Activated CD4-positive, CD25-positive, alpha-beta regulatory T cell treated with anti-CD3 and anti-CD28 coated beads, Interleukin-2, amount 50 U/mL, for 16 hours (primary cell): Measurements from ENCODE around the gene USP8.
"Not testable (repeated sequence)": the region's sequence is repeated elsewhere in the genome, so short reads cannot be mapped to it uniquely, and the experiment has no call there.

Experiments
- DNase-seq: peaks from one replicate; pipeline ENCODE4 v3.0.0-alpha.2; 2020; ENCODE audit warnings: low read depth, low spot score

USP8 gene

GRCh38 chr15:50440932-50441331 lies 16.7 kb downstream of the USP8 start:
- no peak for DNase-seq

GRCh38 chr15:50452927-50453326 lies 28.7 kb downstream of the USP8 start:
- no peak for DNase-seq

- DNase-seq, result no peak
Observed at GRCh38 chr15:50458348-50459112, 34.3 kb downstream of the USP8 start.

- DNase-seq, result no peak
Observed at GRCh38 chr15:50463423-50464358, 39.5 kb downstream of the USP8 start.

GRCh38 chr15:50471072-50471471 lies 46.9 kb downstream of the USP8 start:
- DNase-seq, result no peak

- DNase-seq, result no peak
Observed at GRCh38 chr15:50476143-50476542, 51.9 kb downstream of the USP8 start.

GRCh38 chr15:50484781-50485180 lies 60.6 kb downstream of the USP8 start:
- no peak for DNase-seq

GRCh38 chr15:50485389-50485788 lies 61.2 kb downstream of the USP8 start:
- no peak for DNase-seq

GRCh38 chr15:50487287-50487686 lies 63.1 kb downstream of the USP8 start:
- no peak for DNase-seq

GRCh38 chr15:50493625-50494024 lies 69.4 kb downstream of the USP8 start:
- no peak for DNase-seq

- DNase-seq, result not testable (repeated sequence)
Observed at GRCh38 chr15:50494547-50494946, 70.3 kb downstream of the USP8 start.

- DNase-seq, result no peak
Observed at GRCh38 chr15:50496692-50497091, 72.5 kb downstream of the USP8 start.

GRCh38 chr15:50500352-50500751 lies 76.1 kb downstream of the USP8 start:
- DNase-seq, result no peak

GRCh38 chr15:50501815-50502214 lies 77.6 kb downstream of the USP8 start:
- DNase-seq, result no peak

- no peak for DNase-seq
Observed at GRCh38 chr15:50503144-50503543, 78.9 kb downstream of the USP8 start.

- not testable (repeated sequence) for DNase-seq
Observed at GRCh38 chr15:50505656-50506055, 81.5 kb downstream of the USP8 start.

GRCh38 chr15:50506121-50506520 lies 81.9 kb downstream of the USP8 start:
- DNase-seq, result no peak

- no peak for DNase-seq
Observed at GRCh38 chr15:50513001-50513400, 88.8 kb downstream of the USP8 start.

- no peak for DNase-seq
Observed at GRCh38 chr15:50519740-50520425, 95.7 kb downstream of the USP8 start.

- DNase-seq, result no peak
Observed at GRCh38 chr15:50523851-50524251, 99.6 kb downstream of the USP8 start.

- no peak for DNase-seq
Observed at GRCh38 chr15:50531163-50531562, 107.0 kb downstream of the USP8 start.

GRCh38 chr15:50531766-50532165 lies 107.6 kb downstream of the USP8 start:
- no peak for DNase-seq
